ENCODE measurements around the gene BBS4.

DNA sequence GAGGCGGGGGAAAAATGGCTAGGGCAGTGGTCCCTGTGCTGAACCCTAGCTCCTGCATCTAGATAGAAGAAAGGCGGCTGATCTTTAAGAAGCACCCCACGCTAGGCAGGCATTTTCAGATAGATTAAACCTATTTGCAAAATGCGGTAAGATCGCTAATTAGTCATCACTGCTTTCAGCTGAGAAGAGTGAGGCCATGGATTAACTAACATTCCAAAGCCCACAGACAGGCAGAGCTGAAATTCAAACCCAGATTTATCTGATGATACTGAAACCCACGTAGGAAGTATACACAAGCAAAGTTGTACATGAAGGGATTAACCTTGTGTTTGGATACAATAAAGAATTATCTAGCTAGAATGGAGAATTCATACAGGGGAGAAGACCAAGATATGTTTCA, 92.8 kb downstream of the BBS4 start:
- TF ChIP-seq CTCF (conservative IDR thresholded peaks at IDR 0.05 in 1 of 2, IDR thresholded peaks at IDR 0.05 in 1 of 2; ENCODE audit: low read depth in 1 of 2, low read length in 2 of 2) (no peak), EZH2 (IDR thresholded peaks at IDR 0.05; ENCODE audit: low read length, missing control alignments) (no peak)

All from fibroblast of lung (primary cell).